Upper lobe of left lung (tissue), 6 donors: ENCODE results near the gene LRTM1. TPM values are rescaled to one million over a fixed set of nuclear protein-coding genes. Genes with fewer than 3 reads are reported as not detected.
A peak's percentile ranks its signal among the peaks of the same experiment; 100 is the strongest.

Source experiments
- ATAC-seq, 2 donors: fragments of 200-7000 bp; cut with Tn5 transposase; one replicate each; pipeline ENCODE4 v1.9.1; 2022; ENCODE audit warnings: mild to moderate bottlenecking in 2 of 2, moderate library complexity in 2 of 2; ENCODE audit not compliant: low FRiP score in 2 of 2
- DNase-seq, 2 donors: peaks; one replicate each; pipeline ENCODE4 v3.0.0-alpha.2; 2019 to 2020
- H3K27ac ChIP-seq, 4 donors: fragments of 200-600 bp; sonication (generic); one replicate each; pipeline ENCODE4 v1.5.1; 2016 to 2019
- H3K27me3 ChIP-seq, 4 donors: fragments of 200-600 bp; sonication (generic); one replicate each; pipeline ENCODE4 v1.5.1; 2017 to 2019
- H3K36me3 ChIP-seq, 4 donors: fragments of 200-600 bp; sonication (generic); one replicate each; pipeline ENCODE4 v1.5.1; 2016 to 2019
- H3K4me1 ChIP-seq, 4 donors: fragments of 200-600 bp; sonication (generic); one replicate each; pipeline ENCODE4 v1.5.1; 2018 to 2019
- H3K4me3 ChIP-seq, 4 donors: fragments of 200-600 bp; sonication (generic); one replicate each; pipeline ENCODE4 v1.5.1; 2017 to 2019; ENCODE audit warnings: mild to moderate bottlenecking in 2 of 4, moderate library complexity in 1 of 4
- H3K9me3 ChIP-seq, 4 donors: fragments of 200-600 bp; sonication (generic); one replicate each; pipeline ENCODE4 v1.5.1; 2018 to 2019
- EP300 ChIP-seq, 4 donors: sonication (generic); formaldehyde crosslinking; IDR thresholded peaks; one replicate each; pipeline ENCODE4 v1.5.1; 2017; ENCODE audit warnings: antibody characterized with exemption in 4 of 4, control low read depth in 2 of 4
- POLR2A ChIP-seq, 4 donors: fragments of 450-650 bp; IDR thresholded peaks; one replicate each; pipeline ENCODE4 v1.5.1; 2016 to 2017; ENCODE audit warnings: antibody characterized with exemption in 4 of 4, mild to moderate bottlenecking in 2 of 4
- POLR2AphosphoS5 ChIP-seq, 2 donors: sonication (generic); formaldehyde crosslinking; IDR thresholded peaks; one replicate each; pipeline ENCODE4 v1.5.1; 2017; ENCODE audit warnings: antibody characterized with exemption in 2 of 2
- WGBS, 2 donors: methylation state at CpG; one replicate each; pipeline ENCODE4 v1.1.5; 2017 to 2018; 5-methylcytosine and 5-hydroxymethylcytosine counted together
- total RNA-seq, 6 donors: library from RNA; depleted of rRNA in 4 of 6; stranded (reverse); fragments of >200 nt in 4 of 6; gene quantifications; one replicate each; pipeline versions ENCODE4 v1.1.0 to v1.2.1, GENCODE V29; 2016 to 2021
- TF ChIP-seq, protein P1 (sequence below), 6 experiments: fragments of 450-650 bp in 4 of 6; fragments of 200-600 bp in 2 of 6; sonication (generic) in 2 of 6; IDR thresholded peaks; one replicate each; pipeline ENCODE4 v1.5.1; 2016 to 2019; ENCODE audit warnings: antibody characterized with exemption in 6 of 6
- donor health status: DM: no; HTN: no; CAD: no; lungs with moderate emphysema.
- donor health status: DM: no; HTN: yes; CAD: no; lungs with severe emphysema.

Gene LRTM1
- total RNA-seq, 6 donors from 2014 or later: not detected

- WGBS, 2 donors: 77 to 85% methylated on average over 5 of the region's 5 CpGs
- H3K4me3 ChIP-seq: no peak overlapping the region
- DNase-seq (no peak), ATAC-seq (no peak)
- H3K27ac ChIP-seq: no peak overlapping the region
- no peaks in the 10 kb centered on the region for H3K36me3 ChIP-seq
- no peaks in the 10 kb centered on the region for H3K9me3 ChIP-seq
- no peaks in the 10 kb centered on the region for H3K4me1 ChIP-seq
- no peak for TF ChIP-seq POLR2AphosphoS5 (IDR thresholded peaks at IDR 0.05)
- TF ChIP-seq, protein P1, sequence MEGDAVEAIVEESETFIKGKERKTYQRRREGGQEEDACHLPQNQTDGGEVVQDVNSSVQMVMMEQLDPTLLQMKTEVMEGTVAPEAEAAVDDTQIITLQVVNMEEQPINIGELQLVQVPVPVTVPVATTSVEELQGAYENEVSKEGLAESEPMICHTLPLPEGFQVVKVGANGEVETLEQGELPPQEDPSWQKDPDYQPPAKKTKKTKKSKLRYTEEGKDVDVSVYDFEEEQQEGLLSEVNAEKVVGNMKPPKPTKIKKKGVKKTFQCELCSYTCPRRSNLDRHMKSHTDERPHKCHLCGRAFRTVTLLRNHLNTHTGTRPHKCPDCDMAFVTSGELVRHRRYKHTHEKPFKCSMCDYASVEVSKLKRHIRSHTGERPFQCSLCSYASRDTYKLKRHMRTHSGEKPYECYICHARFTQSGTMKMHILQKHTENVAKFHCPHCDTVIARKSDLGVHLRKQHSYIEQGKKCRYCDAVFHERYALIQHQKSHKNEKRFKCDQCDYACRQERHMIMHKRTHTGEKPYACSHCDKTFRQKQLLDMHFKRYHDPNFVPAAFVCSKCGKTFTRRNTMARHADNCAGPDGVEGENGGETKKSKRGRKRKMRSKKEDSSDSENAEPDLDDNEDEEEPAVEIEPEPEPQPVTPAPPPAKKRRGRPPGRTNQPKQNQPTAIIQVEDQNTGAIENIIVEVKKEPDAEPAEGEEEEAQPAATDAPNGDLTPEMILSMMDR (IDR thresholded peaks at IDR 0.05): no peak
- no peak for TF ChIP-seq EP300 (IDR thresholded peaks at IDR 0.05)
- no peak for TF ChIP-seq POLR2A (IDR thresholded peaks at IDR 0.05)
- H3K27me3 ChIP-seq: no peaks in the 10 kb centered on the region
Observed at GRCh38 chr3:54968546-54969172, 40.8 kb upstream of the LRTM1 start.

DNA sequence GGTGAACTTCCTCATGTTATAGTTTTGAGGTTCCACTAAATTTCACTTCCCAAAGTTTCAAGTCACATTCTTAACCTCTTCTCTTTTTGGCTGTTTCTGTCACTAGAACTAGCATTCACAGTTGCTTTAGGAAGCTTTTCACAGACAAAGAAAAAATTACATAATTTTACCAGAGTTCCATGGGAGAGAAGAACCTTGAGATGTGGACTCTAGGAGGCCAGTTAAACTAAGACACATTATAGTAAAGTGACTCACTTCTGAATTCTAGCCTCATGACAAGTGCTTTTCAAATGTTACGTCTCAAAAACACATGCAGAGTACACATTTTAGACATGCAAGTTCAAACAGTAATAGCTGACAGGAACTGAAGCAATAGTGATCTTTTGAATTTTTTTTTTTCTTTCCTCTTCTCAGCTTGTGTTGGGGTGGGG lies 39.9 kb upstream of the LRTM1 start:
- TF ChIP-seq EP300 (IDR thresholded peaks at IDR 0.05) (no peak), POLR2AphosphoS5 (IDR thresholded peaks at IDR 0.05) (no peak), POLR2A (IDR thresholded peaks at IDR 0.05) (no peak)
- TF ChIP-seq, protein P1 (IDR thresholded peaks at IDR 0.05): no peak
- DNase-seq (no peak), ATAC-seq (peak; percentile 49 to 60)
- WGBS, 2 donors: 49 to 54% methylated on average over 1 of the region's 1 CpG
- H3K9me3 ChIP-seq: no peaks in the 10 kb centered on the region
- no peaks in the 10 kb centered on the region for H3K4me1 ChIP-seq
- no peak overlapping the region for H3K4me3 ChIP-seq
- no peaks in the 10 kb centered on the region for H3K36me3 ChIP-seq
- no peaks in the 10 kb centered on the region for H3K27me3 ChIP-seq
- H3K27ac ChIP-seq: no peak overlapping the region

DNA sequence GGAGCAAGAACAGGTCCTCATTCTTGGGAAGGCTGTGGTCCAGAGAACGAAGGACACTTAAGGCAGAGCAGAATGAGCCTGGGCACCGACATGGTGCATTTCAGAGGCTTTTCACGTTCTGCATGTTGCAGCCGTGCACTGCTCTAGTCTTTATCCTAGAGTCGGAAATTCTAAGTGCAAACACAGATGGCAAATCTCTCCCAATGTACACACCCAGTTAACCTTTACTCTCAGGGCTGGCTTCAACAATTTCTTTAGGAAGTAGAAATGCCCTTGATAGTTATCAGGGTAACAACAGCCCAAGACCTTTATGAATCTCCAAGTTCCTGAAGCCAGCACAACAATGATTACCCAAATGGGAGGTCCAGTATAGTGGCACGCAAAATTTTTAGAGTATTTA lies 39.1 kb upstream of the LRTM1 start:
- no peak for DNase-seq
- no peak overlapping the region for H3K4me3 ChIP-seq

DNA sequence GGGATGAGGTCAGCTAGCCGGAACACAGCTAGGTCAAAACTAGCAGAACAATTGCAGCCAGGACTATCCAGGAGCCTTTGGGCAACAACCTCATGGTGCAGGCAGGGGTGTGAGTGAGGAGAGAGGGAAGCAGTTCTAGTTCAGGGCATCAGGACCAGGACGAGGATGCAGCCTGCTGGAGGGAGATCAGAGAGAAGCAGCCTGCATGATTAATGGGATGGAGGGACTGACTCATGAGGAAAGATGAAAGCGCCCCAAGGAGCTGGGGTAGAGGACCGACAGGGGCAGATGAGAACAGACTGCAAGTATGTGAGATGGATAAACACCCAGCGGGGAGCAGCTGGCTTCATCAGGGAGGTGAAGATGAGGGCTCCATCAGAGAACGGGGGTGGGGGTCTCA lies 37.9 kb upstream of the LRTM1 start:
- WGBS, 2 donors: 78 to 83% methylated on average over 6 of the region's 6 CpGs
- H3K36me3 ChIP-seq: no peaks in the 10 kb centered on the region
- ATAC-seq (peak in 1 of 2 donors; percentile 9), DNase-seq (no peak)
- no peaks in the 10 kb centered on the region for H3K4me1 ChIP-seq
- no peaks in the 10 kb centered on the region for H3K9me3 ChIP-seq
- no peak overlapping the region for H3K27ac ChIP-seq
- no peaks in the 10 kb centered on the region for H3K27me3 ChIP-seq
- TF ChIP-seq POLR2A (IDR thresholded peaks at IDR 0.05) (no peak), EP300 (IDR thresholded peaks at IDR 0.05) (no peak), POLR2AphosphoS5 (IDR thresholded peaks at IDR 0.05) (no peak)
- TF ChIP-seq, protein P1 (IDR thresholded peaks at IDR 0.05): no peak
- no peak overlapping the region for H3K4me3 ChIP-seq

More for the DNA sequence above, 39.1 kb upstream of the LRTM1 start:
- Histone ChIP-seq H3K9me3 (no peaks in the 10 kb centered on the region), H3K27me3 (no peaks in the 10 kb centered on the region), H3K4me1 (no peaks in the 10 kb centered on the region), H3K27ac (no peak overlapping the region), H3K36me3 (no peaks in the 10 kb centered on the region)
- no peak for ATAC-seq
- 62 to 67% methylated on average over 6 of the region's 6 CpGs for WGBS, 2 donors
- TF ChIP-seq, protein P1 (IDR thresholded peaks at IDR 0.05): no peak
- TF ChIP-seq POLR2AphosphoS5 (IDR thresholded peaks at IDR 0.05) (no peak), POLR2A (IDR thresholded peaks at IDR 0.05) (no peak), EP300 (IDR thresholded peaks at IDR 0.05) (no peak)

GRCh38 chr3:54964081-54964480 lies 36.2 kb upstream of the LRTM1 start:
- no peak for DNase-seq
- ATAC-seq: no peak

More at GRCh38 chr3:54964081-54964480, 36.2 kb upstream of the LRTM1 start:
- Histone ChIP-seq H3K27me3 (no peaks in the 10 kb centered on the region), H3K36me3 (no peaks in the 10 kb centered on the region), H3K4me1 (no peaks in the 10 kb centered on the region), H3K9me3 (no peaks in the 10 kb centered on the region), H3K4me3 (no peak overlapping the region), H3K27ac (no peak overlapping the region)
- no peak for TF ChIP-seq POLR2A (IDR thresholded peaks at IDR 0.05)
- WGBS, 2 donors: 96 to 97% methylated on average over 3 of the region's 3 CpGs
